ENCODE measurements around the gene HSD17B13.

Gene HSD17B13

GRCh38 chr4:87266986-87267385 lies 55.7 kb downstream of the HSD17B13 start:
- DNase-seq (ENCODE audit: low read depth in 2 of 2) = no peak

- no peak for DNase-seq (ENCODE audit: low read depth in 2 of 2)
Observed at GRCh38 chr4:87262886-87263285, 59.8 kb downstream of the HSD17B13 start.

- DNase-seq (ENCODE audit: low read depth in 2 of 2) = no peak
Observed at GRCh38 chr4:87260477-87260876, 62.2 kb downstream of the HSD17B13 start.

- no peak for DNase-seq (ENCODE audit: low read depth in 2 of 2)
Observed at GRCh38 chr4:87258677-87259076, 64.0 kb downstream of the HSD17B13 start.

GRCh38 chr4:87257523-87257922 lies 65.2 kb downstream of the HSD17B13 start:
- no peak for DNase-seq (ENCODE audit: low read depth in 2 of 2)

DNA sequence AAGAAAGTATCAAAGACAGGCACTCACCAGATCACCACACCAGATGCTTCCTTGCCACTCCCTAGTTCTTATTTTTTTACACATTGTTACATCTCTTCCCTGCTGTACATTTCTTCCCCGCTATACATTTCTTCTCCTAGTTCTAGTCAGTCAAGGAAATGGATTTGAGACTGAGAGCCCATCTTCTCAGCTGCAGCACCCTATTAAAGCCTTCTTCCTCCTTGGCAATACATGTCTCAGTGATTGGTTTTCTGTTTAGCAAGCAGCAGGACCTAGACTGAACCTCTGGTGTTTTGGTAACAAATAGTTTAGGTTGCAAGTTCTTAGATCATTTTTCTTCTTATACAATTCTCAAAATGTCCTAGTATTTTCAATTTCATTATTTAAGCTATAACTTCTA lies 66.9 kb downstream of the HSD17B13 start:
- DNase-seq (ENCODE audit: low read depth in 2 of 2) = no peak
